Left cardiac atrium (tissue), 4 donors: Measurements from ENCODE around the gene TP53TG5. TPM values are rescaled to one million over a fixed set of nuclear protein-coding genes. Genes with fewer than 3 reads are reported as not detected.
"Not testable (repeated sequence)": the region's sequence is repeated elsewhere in the genome, so short reads cannot be mapped to it uniquely, and the experiment has no call there.

ENCODE experiments used
- ATAC-seq, 2 donors: fragments of 200-7000 bp; cut with Tn5 transposase; one replicate each; pipeline ENCODE4 v1.9.1; 2020; ENCODE audit warnings: mild to moderate bottlenecking in 2 of 2, moderate library complexity in 2 of 2
- DNase-seq: peaks from one replicate; pipeline ENCODE4 v3.0.0-alpha.2; 2020
- intact Hi-C, 2 donors: fragments of 100-400 bp; cut with DNase I; formaldehyde crosslinking; loops; one replicate each; pipeline versions ENCODE4 v1.14.1 to v1.15.1; 2022 to 2023
- total RNA-seq, 2 donors: library from RNA; stranded (reverse); fragmentation: NEBNext Ultra II Directional; extraction: Animal tissue kit (Norgen Biotek cat#: 25700); gene quantifications; one replicate each; pipeline ENCODE4 v1.2.1, GENCODE V29; 2021
- donor health status: DM: no; HTN: yes; CAD: no.
- donor health status: DM: no; HTN: yes; CAD: no; lungs with severe emphysema.
- donor health status: DM: yes; HTN: yes; CAD: no.
- donor health status: Dilated cardiomyopathy.

The TP53TG5 gene
- total RNA-seq, 2 donors from 2014 or later, result 0.68 to 2.0 TPM

GRCh38 chr20:45354423-45355208, 23.5 kb downstream of the TP53TG5 start:
- no peak for DNase-seq
- ATAC-seq, result no peak
- intact Hi-C loops, result no loop called here

DNA sequence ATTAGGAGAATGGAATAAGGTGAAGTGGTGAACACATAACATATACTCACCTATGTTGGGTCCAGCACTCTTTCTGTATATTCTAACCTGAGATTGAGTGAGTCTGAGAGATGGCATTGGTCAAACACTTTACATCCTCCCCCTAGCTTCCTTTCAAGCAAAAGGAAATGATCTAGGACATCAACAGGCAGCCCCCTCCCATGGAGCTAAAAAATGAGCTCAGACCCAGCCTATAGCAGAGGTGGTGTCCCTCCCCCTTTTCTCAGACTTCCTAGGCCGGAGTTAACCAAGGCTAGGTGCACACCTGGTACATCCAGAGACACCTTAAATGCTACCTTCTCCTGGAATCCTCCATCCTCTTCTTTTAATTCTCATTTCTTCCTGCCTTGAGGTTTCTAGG, 24.4 kb downstream of the TP53TG5 start:
- DNase-seq, result no peak
- intact Hi-C loops, result no loop called here
- no peak for ATAC-seq

- intact Hi-C loops, result no loop called here
- no peak for DNase-seq
- ATAC-seq, result no peak
Observed at GRCh38 chr20:45352729-45353128, 25.4 kb downstream of the TP53TG5 start.

GRCh38 chr20:45350795-45351194, 27.3 kb downstream of the TP53TG5 start:
- intact Hi-C loops, ATAC-seq, DNase-seq: not testable (repeated sequence)

- DNase-seq (no peak), ATAC-seq (no peak)
- intact Hi-C loops, result no loop called here
Observed at GRCh38 chr20:45350217-45350616, 27.9 kb downstream of the TP53TG5 start.

GRCh38 chr20:45347936-45348778, 30.0 kb downstream of the TP53TG5 start, which contains the start of gene SDC4:
Gene SDC4 (minus strand): TSS chr20:45348424. CDS start chr20:45348384, 40 bp downstream.
- intact Hi-C loops, result no loop called here
- DNase-seq (peak; percentile 72), ATAC-seq (peak; percentile 84 to 88)

GRCh38 chr20:45347297-45347935, 30.7 kb downstream of the TP53TG5 start:
- intact Hi-C loops, result no loop called here
- DNase-seq, result peak; percentile 37
- peak; percentile 17 to 23 for ATAC-seq

GRCh38 chr20:45346851-45347250, 31.3 kb downstream of the TP53TG5 start:
- ATAC-seq (no peak), DNase-seq (no peak)
- intact Hi-C loops, result no loop called here

DNA sequence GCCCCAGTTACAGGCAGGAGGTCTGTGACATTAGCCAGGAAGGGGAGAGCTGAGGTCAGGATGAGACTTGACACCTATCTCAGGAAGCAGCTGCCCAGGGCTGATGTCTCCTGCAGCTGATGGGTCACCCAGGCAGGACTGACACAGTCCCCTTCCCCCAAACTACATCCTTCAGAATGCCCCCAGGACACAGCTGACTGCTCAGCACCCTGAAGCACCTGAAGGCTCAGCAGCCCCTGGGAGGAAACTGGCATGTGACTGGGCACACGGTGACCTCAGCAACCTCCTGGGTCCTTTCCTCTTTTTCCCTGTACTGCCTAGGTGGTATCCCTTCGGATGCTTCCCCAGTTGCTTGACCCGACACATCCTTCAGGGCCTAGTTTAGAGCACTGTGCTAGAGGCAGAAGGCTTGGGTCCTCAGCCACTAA, 31.8 kb downstream of the TP53TG5 start:
- DNase-seq, result no peak
- intact Hi-C loops, result no loop called here
- ATAC-seq, result no peak

GRCh38 chr20:45345104-45345936, 32.8 kb downstream of the TP53TG5 start:
- intact Hi-C loops, result loop anchor here in 1 of 2 donors (2.0 kb wide), 1 partner anchor 13 kb away; no protein-coding TSS in a partner anchor
- ATAC-seq (no peak), DNase-seq (no peak)

GRCh38 chr20:45344168-45344860, 33.8 kb downstream of the TP53TG5 start:
- DNase-seq (peak; percentile 74), ATAC-seq (peak; percentile 18 to 61)
- intact Hi-C loops, result loop anchor here in 1 of 2 donors (2.0 kb wide), 1 partner anchor 14 kb away; no protein-coding TSS in a partner anchor

DNA sequence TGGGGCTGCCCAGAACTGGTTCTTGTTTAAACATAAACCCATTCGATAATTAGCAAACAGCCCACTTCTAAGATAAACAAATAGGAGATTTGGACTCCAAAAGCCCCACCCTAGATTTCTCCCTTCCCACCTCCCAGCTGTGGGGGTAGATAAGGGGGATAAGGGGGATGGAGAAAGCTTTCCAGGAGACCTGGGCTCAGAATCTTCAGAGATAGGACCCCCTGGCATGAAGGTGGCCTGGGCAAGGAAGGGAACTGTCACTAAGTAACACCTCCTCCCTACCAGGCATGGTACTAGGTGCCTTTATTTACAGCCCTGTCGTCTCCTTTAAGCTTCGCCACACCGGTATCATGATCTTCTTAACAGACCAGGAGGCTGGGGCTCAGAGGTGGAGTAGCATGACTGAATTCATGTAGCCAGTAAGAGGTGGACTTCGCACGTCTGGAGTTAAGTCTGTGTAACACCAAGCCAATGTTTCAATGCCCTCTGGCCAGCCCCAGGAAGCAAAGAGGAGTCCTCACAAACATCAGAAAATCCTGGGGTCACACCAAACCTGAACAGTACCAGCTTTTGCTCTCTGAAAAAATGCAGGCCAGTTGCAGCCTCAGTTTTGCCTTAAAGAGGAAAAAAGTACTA, 34.5 kb downstream of the TP53TG5 start:
- DNase-seq (no peak), ATAC-seq (no peak)
- intact Hi-C loops, result loop anchor here in 1 of 2 donors (2.0 kb wide), 1 partner anchor 15 kb away; no protein-coding TSS in a partner anchor

- intact Hi-C loops, result no loop called here
- DNase-seq, result no peak
- ATAC-seq, result no peak
Observed at GRCh38 chr20:45342855-45343531, 35.1 kb downstream of the TP53TG5 start.

DNA sequence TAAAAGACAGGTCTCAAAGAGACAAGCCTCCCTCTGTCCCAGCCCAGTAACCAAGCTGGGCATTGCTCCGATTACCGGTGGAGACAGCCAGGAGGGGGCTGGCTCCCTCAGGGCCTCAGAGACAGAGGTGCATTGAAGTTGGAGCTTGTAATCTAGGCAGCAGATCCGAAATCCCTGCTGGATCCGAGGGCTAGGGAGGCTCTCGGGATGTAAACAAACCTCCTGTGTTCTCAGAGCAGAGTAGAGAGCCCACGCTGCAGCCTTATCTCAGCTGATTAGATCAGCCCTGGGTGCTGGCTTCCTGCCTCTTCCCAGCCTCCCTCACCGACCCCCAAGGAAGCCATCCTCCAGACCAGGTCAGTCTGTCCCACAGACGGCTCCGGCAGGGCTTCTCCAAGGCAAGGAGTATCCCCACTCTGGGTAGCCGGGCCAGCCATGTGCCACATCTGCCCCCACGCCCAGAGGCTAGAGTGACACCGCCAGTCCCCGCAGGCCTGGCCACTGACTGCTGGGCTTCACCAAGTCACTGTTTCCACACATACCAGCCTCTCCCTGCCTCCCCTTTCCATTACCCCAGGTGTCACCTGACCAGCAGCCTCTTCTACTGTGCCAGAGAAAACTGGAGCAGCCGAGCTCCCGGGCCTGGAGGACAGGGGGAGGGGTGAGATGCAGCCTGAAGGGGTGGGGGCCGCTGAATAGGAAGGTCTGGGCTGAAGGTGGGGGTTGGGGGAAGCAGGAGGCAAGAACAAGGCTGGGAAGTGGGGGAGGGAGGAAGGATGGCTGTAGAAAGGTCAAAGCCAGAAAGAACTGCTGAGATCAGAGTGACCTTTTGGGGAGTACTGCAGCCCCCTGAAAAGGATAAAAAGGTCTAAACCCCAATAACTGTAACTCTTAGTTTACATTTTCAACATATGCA, 35.9 kb downstream of the TP53TG5 start:
- DNase-seq (peak; percentile 73), ATAC-seq (peak; percentile 37 to 43)
- intact Hi-C loops, result no loop called here

- DNase-seq (no peak), ATAC-seq (no peak)
- intact Hi-C loops, result no loop called here
Observed at GRCh38 chr20:45341579-45341938, 36.6 kb downstream of the TP53TG5 start.

DNA sequence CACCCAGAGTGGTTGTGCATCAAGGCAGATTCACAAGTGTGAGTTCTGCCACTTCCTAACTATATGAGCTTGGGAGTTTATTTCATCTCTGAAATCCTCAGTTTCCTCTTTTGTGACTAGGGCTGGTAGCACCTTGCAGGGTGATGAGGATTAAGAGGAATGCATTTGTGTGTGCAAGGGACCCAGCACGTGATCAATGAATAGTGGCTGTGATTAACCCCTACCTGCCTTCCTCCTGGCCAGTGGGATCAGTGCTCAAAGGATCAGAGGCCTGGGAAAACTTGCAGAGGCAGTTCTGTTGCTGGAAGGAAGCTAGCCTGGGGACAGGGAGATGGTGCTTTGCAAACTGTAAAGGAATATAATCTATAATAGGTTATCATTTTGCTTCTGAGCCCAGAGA, 37.2 kb downstream of the TP53TG5 start:
- ATAC-seq (no peak), DNase-seq (no peak)
- intact Hi-C loops, result no loop called here
